Thyroid gland (tissue), 4 donors: Measurements from ENCODE around the gene YIPF1. TPM values are rescaled to one million over a fixed set of nuclear protein-coding genes. Genes with fewer than 3 reads are reported as not detected.
A peak's percentile ranks its signal among the peaks of the same experiment; 100 is the strongest.

ENCODE experiments used
- DNase-seq, 2 donors: peaks; one replicate each; pipeline ENCODE4 v3.0.0-alpha.2; 2019
- H3K27ac ChIP-seq, 3 donors: fragments of 200-600 bp; sonication (generic); 1 replicate in 2 of 3; 2 replicates in 1 of 3; pipeline ENCODE4 v1.5.1; 2016 to 2019; ENCODE audit warnings: mild to moderate bottlenecking in 1 of 3, moderate library complexity in 1 of 3
- H3K27me3 ChIP-seq: fragments of 200-600 bp; sonication (generic); one replicate; pipeline ENCODE4 v1.5.1; 2019
- H3K36me3 ChIP-seq, 2 donors: fragments of 200-600 bp; sonication (generic); one replicate each; pipeline ENCODE4 v1.5.1; 2016 to 2019
- H3K4me1 ChIP-seq, 2 donors: fragments of 200-600 bp; sonication (generic); one replicate each; pipeline ENCODE4 v1.5.1; 2017 to 2019
- H3K4me3 ChIP-seq, 3 donors: fragments of 200-600 bp; sonication (generic); replicated peaks in 1 of 3; 1 replicate in 2 of 3; 2 replicates in 1 of 3; pipeline ENCODE4 v1.5.1; 2016; ENCODE audit warnings: mild to moderate bottlenecking in 1 of 3
- H3K9me3 ChIP-seq: fragments of 200-600 bp; sonication (generic); one replicate; pipeline ENCODE4 v1.5.1; 2017
- POLR2A ChIP-seq, 2 donors: fragments of 450-650 bp; IDR thresholded peaks; one replicate each; pipeline ENCODE4 v1.6.1; 2017; ENCODE audit warnings: antibody characterized with exemption in 2 of 2, mild to moderate bottlenecking in 2 of 2, moderate library complexity in 1 of 2
- WGBS, 2 donors: methylation state at CpG; one replicate each; pipeline ENCODE4 v1.1.5; 2017; 5-methylcytosine and 5-hydroxymethylcytosine counted together
- intact Hi-C: fragments of 100-400 bp; cut with DNase I; formaldehyde crosslinking; loops from one replicate; pipeline ENCODE4 v1.15.1; 2023
- total RNA-seq, 4 donors: library from RNA; depleted of rRNA; stranded (reverse); fragments of >200 nt; gene quantifications; one replicate each; pipeline ENCODE4 v1.2.3, GENCODE V29; 2016
- TF ChIP-seq, protein P1 (sequence below), 6 experiments: fragments of 200-600 bp in 3 of 6; fragments of 450-650 bp in 3 of 6; sonication (generic) in 3 of 6; IDR thresholded peaks; one replicate each; pipeline ENCODE4 v1.5.1; 2016 to 2019; ENCODE audit warnings: antibody characterized with exemption in 6 of 6, mild to moderate bottlenecking in 2 of 6, inconsistent platforms in 1 of 6, moderate library complexity in 1 of 6

YIPF1 gene
- total RNA-seq, 4 donors from 2014 or later, result 41.5 to 66.6 (median 61.5) TPM

DNA sequence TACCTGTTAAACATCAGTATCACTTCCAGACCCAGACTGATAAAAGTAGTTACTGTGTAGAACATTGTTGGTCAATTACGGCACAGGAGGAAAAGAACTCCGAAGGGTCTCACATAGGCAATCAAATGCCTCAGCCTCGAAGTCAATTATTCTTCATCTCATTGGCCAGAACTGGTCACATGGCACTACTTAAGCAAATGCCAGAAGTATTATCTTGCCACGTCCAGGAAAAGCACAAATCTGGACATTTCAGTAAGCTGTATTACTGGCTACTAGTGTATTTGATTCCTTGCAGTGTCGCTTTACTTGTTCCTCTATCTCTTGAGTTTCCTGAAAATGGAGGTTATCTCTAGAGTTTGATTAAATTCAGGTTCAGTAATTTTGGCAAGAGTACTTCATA is 28.7 kb upstream of the YIPF1 start:
- intact Hi-C loops, result no loop called here
- TF ChIP-seq POLR2A (IDR thresholded peaks at IDR 0.05), result no peak
- TF ChIP-seq, protein P1, sequence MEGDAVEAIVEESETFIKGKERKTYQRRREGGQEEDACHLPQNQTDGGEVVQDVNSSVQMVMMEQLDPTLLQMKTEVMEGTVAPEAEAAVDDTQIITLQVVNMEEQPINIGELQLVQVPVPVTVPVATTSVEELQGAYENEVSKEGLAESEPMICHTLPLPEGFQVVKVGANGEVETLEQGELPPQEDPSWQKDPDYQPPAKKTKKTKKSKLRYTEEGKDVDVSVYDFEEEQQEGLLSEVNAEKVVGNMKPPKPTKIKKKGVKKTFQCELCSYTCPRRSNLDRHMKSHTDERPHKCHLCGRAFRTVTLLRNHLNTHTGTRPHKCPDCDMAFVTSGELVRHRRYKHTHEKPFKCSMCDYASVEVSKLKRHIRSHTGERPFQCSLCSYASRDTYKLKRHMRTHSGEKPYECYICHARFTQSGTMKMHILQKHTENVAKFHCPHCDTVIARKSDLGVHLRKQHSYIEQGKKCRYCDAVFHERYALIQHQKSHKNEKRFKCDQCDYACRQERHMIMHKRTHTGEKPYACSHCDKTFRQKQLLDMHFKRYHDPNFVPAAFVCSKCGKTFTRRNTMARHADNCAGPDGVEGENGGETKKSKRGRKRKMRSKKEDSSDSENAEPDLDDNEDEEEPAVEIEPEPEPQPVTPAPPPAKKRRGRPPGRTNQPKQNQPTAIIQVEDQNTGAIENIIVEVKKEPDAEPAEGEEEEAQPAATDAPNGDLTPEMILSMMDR (IDR thresholded peaks at IDR 0.05), result no peak
- Histone ChIP-seq H3K27ac (peak overlapping the region in 1 of 3 donors; percentile 37), H3K36me3 (peaks cover 0 to 9% of the 10 kb centered on the region in 2 donors), H3K4me3 (no peak overlapping the region), H3K9me3 (no peaks in the 10 kb centered on the region), H3K4me1 (peaks cover 0 to 14% of the 10 kb centered on the region in 2 donors), H3K27me3 (no peaks in the 10 kb centered on the region)
- no peak for DNase-seq
- WGBS, 2 donors, result 89 to 91% methylated on average over 5 of the region's 5 CpGs

DNA sequence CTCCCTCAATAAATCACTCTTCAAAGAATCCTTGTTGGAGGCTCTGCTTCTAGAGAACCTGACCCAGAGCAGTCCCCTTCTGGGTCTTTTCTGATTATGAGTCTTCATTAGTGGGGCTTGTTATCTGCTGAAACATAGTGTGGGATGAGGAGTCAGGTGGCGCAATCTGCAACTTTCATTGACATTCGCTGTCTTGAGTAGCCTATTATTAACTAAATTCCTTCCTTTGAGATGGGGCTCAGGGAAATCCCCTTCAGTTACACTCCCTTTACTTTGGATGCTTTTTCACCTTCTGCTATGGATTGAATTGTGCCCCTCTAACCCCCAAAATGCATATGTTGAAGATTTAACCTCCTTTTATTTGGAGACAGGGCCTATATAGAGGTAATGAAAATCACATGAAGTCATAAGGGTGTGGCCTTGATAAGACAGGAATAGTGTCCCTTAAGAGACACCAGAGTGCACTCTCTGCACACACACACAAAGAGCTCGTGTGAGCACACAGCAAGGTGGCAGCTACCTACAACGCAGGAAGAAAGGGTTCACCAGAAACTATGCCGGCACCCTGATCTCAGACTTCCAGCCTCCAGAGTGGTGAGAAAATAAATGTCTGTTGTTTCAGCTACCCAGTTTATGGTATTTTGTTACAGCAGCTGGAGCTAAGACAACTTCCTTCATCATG is 23.9 kb upstream of the YIPF1 start:
- peak overlapping the region; percentile 2 to 52 (median 11) for H3K27ac ChIP-seq
- H3K4me3 ChIP-seq, result no peak overlapping the region
- no peaks in the 10 kb centered on the region for H3K27me3 ChIP-seq
- no peak for DNase-seq
- intact Hi-C loops, result no loop called here
- H3K36me3 ChIP-seq, result no peaks in the 10 kb centered on the region
- 84 to 89% methylated on average over 5 of the region's 5 CpGs for WGBS, 2 donors
- peaks cover 0 to 29% of the 10 kb centered on the region in 2 donors for H3K4me1 ChIP-seq
- H3K9me3 ChIP-seq, result no peaks in the 10 kb centered on the region
- TF ChIP-seq POLR2A (IDR thresholded peaks at IDR 0.05), result no peak
- TF ChIP-seq, protein P1 (IDR thresholded peaks at IDR 0.05), result no peak

DNA sequence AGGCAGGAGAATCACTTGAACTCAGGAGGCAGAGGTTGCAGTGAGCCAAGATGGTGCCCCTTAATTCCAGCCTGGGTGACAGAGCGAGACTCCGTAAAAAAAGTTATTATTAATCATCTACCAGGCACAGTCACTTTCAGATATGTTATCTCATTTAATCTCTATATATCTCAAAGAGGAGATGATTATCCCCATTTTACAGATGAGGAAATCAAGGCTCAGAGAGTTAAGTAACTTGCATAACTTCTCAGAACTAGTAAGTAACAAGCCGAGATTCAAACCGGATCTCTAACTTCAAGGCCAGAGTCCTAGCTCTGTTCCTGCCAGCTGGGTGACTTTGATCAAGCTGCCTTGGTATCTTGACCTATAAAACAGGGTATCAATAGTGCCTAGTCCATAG is 21.8 kb upstream of the YIPF1 start:
- WGBS, 2 donors, result 91 to 95% methylated on average over 4 of the region's 4 CpGs
- intact Hi-C loops, result no loop called here
- no peak for DNase-seq
- Histone ChIP-seq H3K4me1 (peaks cover 5 to 39% of the 10 kb centered on the region in 2 donors), H3K27ac (peak overlapping the region in 2 of 3 donors; percentile 82 to 91), H3K36me3 (no peaks in the 10 kb centered on the region), H3K9me3 (no peaks in the 10 kb centered on the region), H3K27me3 (no peaks in the 10 kb centered on the region), H3K4me3 (no peak overlapping the region)
- TF ChIP-seq POLR2A (IDR thresholded peaks at IDR 0.05), result no peak
- TF ChIP-seq, protein P1 (IDR thresholded peaks at IDR 0.05), result no peak

DNA sequence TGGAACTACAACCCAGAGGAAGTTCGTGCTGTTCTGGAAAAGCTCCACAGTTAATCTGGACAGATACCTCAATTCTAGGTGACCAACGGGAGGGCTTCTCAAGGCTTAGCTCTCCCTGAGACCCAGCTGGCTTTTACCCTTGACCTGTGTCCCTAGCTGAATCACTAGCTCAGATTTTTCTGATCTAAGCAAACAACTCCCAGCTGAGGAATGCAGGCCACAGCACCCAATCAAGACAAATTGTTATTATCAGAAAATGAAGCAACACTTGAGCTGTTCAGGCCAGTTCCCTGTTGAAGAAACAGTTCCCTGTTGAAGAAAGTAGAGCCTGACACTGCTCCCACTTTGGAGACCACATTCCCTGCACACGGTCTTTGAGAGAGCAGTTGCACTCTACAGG is 20.3 kb upstream of the YIPF1 start:
- intact Hi-C loops, result no loop called here
- Histone ChIP-seq H3K9me3 (no peaks in the 10 kb centered on the region), H3K4me1 (peaks cover 10 to 52% of the 10 kb centered on the region in 2 donors), H3K36me3 (no peaks in the 10 kb centered on the region), H3K27ac (peak overlapping the region; percentile 64 to 91 (median 82)), H3K4me3 (no peak overlapping the region), H3K27me3 (no peaks in the 10 kb centered on the region)
- TF ChIP-seq, protein P1 (IDR thresholded peaks at IDR 0.05), result no peak
- peak in 1 of 2 donors; percentile 41 for TF ChIP-seq POLR2A (IDR thresholded peaks at IDR 0.05)
- peak in 1 of 2 donors; percentile 39 for DNase-seq
- WGBS, 2 donors, result 67 to 69% methylated on average over 3 of the region's 3 CpGs

DNA sequence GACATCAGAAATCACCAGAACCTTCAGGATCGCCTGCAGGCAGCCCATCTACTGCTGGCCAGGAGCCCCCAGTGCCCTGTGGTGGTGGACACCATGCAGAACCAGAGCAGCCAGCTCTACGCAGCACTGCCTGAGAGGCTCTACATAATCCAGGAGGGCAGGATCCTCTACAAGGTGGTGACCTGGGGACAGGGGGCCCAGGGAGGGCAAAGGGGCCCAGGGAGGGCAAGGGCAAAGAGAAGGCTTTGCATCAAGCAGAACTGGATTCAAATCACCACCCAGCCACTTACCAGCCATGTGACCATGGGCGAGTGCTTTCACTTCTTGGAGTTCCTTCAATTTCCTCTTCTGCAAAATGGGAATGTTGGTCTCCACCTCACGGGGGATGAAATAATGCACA is 16.5 kb upstream of the YIPF1 start:
- H3K4me3 ChIP-seq, result no peak overlapping the region
- peaks cover 10 to 74% of the 10 kb centered on the region in 2 donors for H3K4me1 ChIP-seq
- H3K27ac ChIP-seq, result peak overlapping the region; percentile 82 to 91 (median 85)
- WGBS, 2 donors, result 90 to 92% methylated on average over 2 to 3 of the region's 4 CpGs
- no peak for DNase-seq
- intact Hi-C loops, result no loop called here
- no peaks in the 10 kb centered on the region for H3K36me3 ChIP-seq
- TF ChIP-seq POLR2A (IDR thresholded peaks at IDR 0.05), result no peak
- TF ChIP-seq, protein P1 (IDR thresholded peaks at IDR 0.05), result no peak
- H3K27me3 ChIP-seq, result no peaks in the 10 kb centered on the region
- H3K9me3 ChIP-seq, result no peaks in the 10 kb centered on the region
